H9 (cell line): Measurements from ENCODE around the gene ZNF526. TPM values are rescaled to one million over a fixed set of nuclear protein-coding genes. Genes with fewer than 3 reads are reported as not detected.

Experiments used
- DNase-seq: peaks from one replicate; pipeline ENCODE4 v3.0.0-alpha.2; 2017
- H2AFZ ChIP-seq: one replicate; pipeline ENCODE4 v1.6.1; 2013; ENCODE audit warnings: mild to moderate bottlenecking, low read length, control low read depth, moderate library complexity
- H2AK5ac ChIP-seq: 2 replicates; pipeline ENCODE4 v1.6.1; 2013; ENCODE audit warnings: low read length, control low read depth, mixed read lengths; ENCODE audit not compliant: insufficient read length
- H2BK120ac ChIP-seq: one replicate; pipeline ENCODE4 v1.6.1; 2013; ENCODE audit warnings: low read depth, mild to moderate bottlenecking, low read length, control low read depth, inconsistent platforms; ENCODE audit not compliant: poor library complexity, severe bottlenecking
- H2BK12ac ChIP-seq: 2 replicates; pipeline ENCODE4 v1.6.1; 2013; ENCODE audit warnings: low read length, control low read depth, mixed read lengths, low read depth; ENCODE audit not compliant: insufficient read length
- H2BK15ac ChIP-seq: 2 replicates; pipeline ENCODE4 v1.6.1; 2013; ENCODE audit warnings: low read depth, low read length, control low read depth
- H2BK20ac ChIP-seq: one replicate; pipeline ENCODE4 v1.6.1; 2013; ENCODE audit warnings: low read depth, mild to moderate bottlenecking, low read length, control low read depth, inconsistent platforms; ENCODE audit not compliant: poor library complexity, severe bottlenecking
- H2BK5ac ChIP-seq: 2 replicates; pipeline ENCODE4 v1.6.1; 2013; ENCODE audit warnings: low read length, control low read depth, mixed read lengths; ENCODE audit not compliant: insufficient read length
- H3K14ac ChIP-seq: 2 replicates; pipeline ENCODE4 v1.6.1; 2013; ENCODE audit warnings: low read length, control low read depth; ENCODE audit not compliant: insufficient read depth
- H3K18ac ChIP-seq: 2 replicates; pipeline ENCODE4 v1.6.1; 2013; ENCODE audit warnings: low read depth, mild to moderate bottlenecking, mixed read lengths, low read length, control low read depth; ENCODE audit not compliant: insufficient read length
- H3K23ac ChIP-seq: 2 replicates; pipeline ENCODE4 v1.6.1; 2013; ENCODE audit warnings: low read length, control low read depth, mixed read lengths, low read depth; ENCODE audit not compliant: insufficient read length
- H3K23me2 ChIP-seq: 2 replicates; pipeline ENCODE4 v1.6.1; 2013; ENCODE audit warnings: low read depth, mild to moderate bottlenecking, mixed read lengths, low read length, control low read depth; ENCODE audit not compliant: insufficient read length, poor library complexity, severe bottlenecking
- H3K27ac ChIP-seq: 2 replicates; pipeline ENCODE4 v1.5.1; 2013; ENCODE audit warnings: low read length, control low read depth, mixed read lengths, low read depth; ENCODE audit not compliant: insufficient read length
- H3K27me3 ChIP-seq: 2 replicates; pipeline ENCODE4 v1.6.1; 2013; ENCODE audit warnings: low read length, control low read depth, inconsistent platforms; ENCODE audit not compliant: insufficient read depth
- H3K4ac ChIP-seq: 2 replicates; pipeline ENCODE4 v1.6.1; 2013; ENCODE audit warnings: low read depth, mild to moderate bottlenecking, control low read depth, inconsistent platforms, low read length, moderate library complexity
- H3K4me1 ChIP-seq: 2 replicates; pipeline ENCODE4 v1.6.1; 2013; ENCODE audit warnings: low read length, control low read depth, inconsistent platforms; ENCODE audit not compliant: insufficient read depth
- H3K4me2 ChIP-seq: 2 replicates; pipeline ENCODE4 v1.6.1; 2013; ENCODE audit warnings: low read length, control low read depth, mixed read lengths; ENCODE audit not compliant: insufficient read length, insufficient read depth
- H3K56ac ChIP-seq: 2 replicates; pipeline ENCODE4 v1.6.1; 2013; ENCODE audit warnings: low read depth, mild to moderate bottlenecking, mixed read lengths, low read length, control low read depth; ENCODE audit not compliant: insufficient read length
- H3K79me1 ChIP-seq: 2 replicates; pipeline ENCODE4 v1.6.1; 2013; ENCODE audit warnings: low read depth, mild to moderate bottlenecking, moderate library complexity, low read length, control low read depth, inconsistent platforms; ENCODE audit not compliant: insufficient read depth, poor library complexity, severe bottlenecking
- H3K79me2 ChIP-seq: 2 replicates; pipeline ENCODE4 v1.6.1; 2013; ENCODE audit warnings: low read length, control low read depth, inconsistent platforms; ENCODE audit not compliant: insufficient read depth
- H3K9ac ChIP-seq: 2 replicates; pipeline ENCODE4 v1.6.1; 2013; ENCODE audit warnings: low read length, control low read depth, mixed read lengths; ENCODE audit not compliant: insufficient read length; ENCODE audit errors: extremely low read depth
- H3K9me3 ChIP-seq: one replicate; pipeline ENCODE4 v1.6.1; 2013; ENCODE audit warnings: low read depth, low read length, inconsistent platforms; ENCODE audit not compliant: control insufficient read depth
- H3T11ph ChIP-seq: one replicate; pipeline ENCODE4 v1.6.1; 2013; ENCODE audit warnings: mild to moderate bottlenecking, low read length, control low read depth, inconsistent platforms
- H4K20me1 ChIP-seq: one replicate; pipeline ENCODE4 v1.6.1; 2013; ENCODE audit not compliant: control insufficient read depth, insufficient read length, insufficient read depth
- H4K5ac ChIP-seq: 2 replicates; pipeline ENCODE4 v1.6.1; 2013; ENCODE audit warnings: low read depth, mild to moderate bottlenecking, mixed read lengths, low read length, control low read depth; ENCODE audit not compliant: insufficient read length
- H4K8ac ChIP-seq: replicated peaks from 2 replicates; pipeline ENCODE4 v1.6.1; 2013; ENCODE audit warnings: low read length, control low read depth, mixed read lengths, low read depth; ENCODE audit not compliant: insufficient read length
- H4K91ac ChIP-seq: 2 replicates; pipeline ENCODE4 v1.6.1; 2013; ENCODE audit warnings: low read depth, mild to moderate bottlenecking, moderate library complexity, mixed read lengths, low read length, control low read depth; ENCODE audit not compliant: insufficient read length
- H3K27ac Mint-ChIP-seq, 3 experiments: 2 replicates in 2 of 3; 3 replicates in 1 of 3; pipeline ENCODE4 v1.8.0; 2020 to 2021; ENCODE audit warnings: mixed read lengths in 3 of 3, mild to moderate bottlenecking in 1 of 3, moderate library complexity in 1 of 3
- H3K27me3 Mint-ChIP-seq: 2 replicates; pipeline ENCODE4 v1.8.0; 2021; ENCODE audit warnings: low read depth, mild to moderate bottlenecking, moderate library complexity, mixed read lengths
- H3K36me3 Mint-ChIP-seq, 3 experiments: 2 replicates in 2 of 3; 3 replicates in 1 of 3; pipeline ENCODE4 v1.8.0; 2020 to 2021; ENCODE audit warnings: low read depth in 3 of 3, mixed read lengths in 3 of 3; ENCODE audit not compliant: insufficient read depth in 1 of 3
- H3K4me1 Mint-ChIP-seq, 2 experiments: 2 replicates each; pipeline ENCODE4 v1.8.0; 2020; ENCODE audit warnings: mixed read lengths in 2 of 2
- H3K4me3 Mint-ChIP-seq, 2 experiments: 2 replicates in 1 of 2; 3 replicates in 1 of 2; pipeline ENCODE4 v1.8.0; 2020 to 2021; ENCODE audit warnings: mild to moderate bottlenecking in 2 of 2, mixed read lengths in 2 of 2, moderate library complexity in 1 of 2
- H3K9me3 Mint-ChIP-seq, 2 experiments: 2 replicates in 1 of 2; 3 replicates in 1 of 2; pipeline ENCODE4 v1.8.0; 2020; ENCODE audit warnings: mild to moderate bottlenecking in 2 of 2, mixed read lengths in 2 of 2, moderate library complexity in 1 of 2
- CTCF ChIP-seq: fragments of 200-600 bp; sonication (generic); conservative IDR thresholded peaks from 3 replicates; pipeline ENCODE4 v1.8.0; 2021; ENCODE audit warnings: antibody characterized with exemption, mild to moderate bottlenecking
- WGBS: extraction: QIAGEN DNeasy Blood & Tissue Kit; methylation state at CpG from one replicate; pipeline ENCODE4 v1.1.7; 2013; ENCODE audit warnings: missing lambda C conversion rate, low lambda C conversion rate, mixed read lengths; ENCODE audit not compliant: insufficient read length; ENCODE audit errors: extremely low coverage; 5-methylcytosine and 5-hydroxymethylcytosine counted together
- total RNA-seq: library from RNA; stranded (reverse); gene quantifications from 2 replicates; pipeline ENCODE4 v1.2.1, GENCODE V29; 2021

The ZNF526 gene
- total RNA-seq, 1 experiment from 2014 or later = 20.5 TPM

- H3K9me3 ChIP-seq = no peaks in the 10 kb centered on the region
- no peak for TF ChIP-seq CTCF
- no peak overlapping the region; a peak in 4 of 7 replicates for H3K27ac Mint-ChIP-seq
Observed at GRCh38 chr19:42267644-42268141, 47.6 kb downstream of the ZNF526 start.

More at GRCh38 chr19:42267644-42268141, 47.6 kb downstream of the ZNF526 start:
- Histone ChIP-seq H3K56ac (no peak overlapping the region), H4K20me1 (no peaks in the 10 kb centered on the region), H3K23ac (no peak overlapping the region), H2BK12ac (no peak overlapping the region), H3K4me2 (peak overlapping the region; percentile 94), H4K91ac (no peak overlapping the region), H4K8ac (no peak overlapping the region), H3K27ac (no peak overlapping the region), H2AK5ac (no peak overlapping the region), H2BK20ac (no peak overlapping the region), H3K4me1 (no peaks in the 10 kb centered on the region; the same call in 1 of the 2 replicates), H3K27me3 (no peaks in the 10 kb centered on the region), H3K18ac (peak overlapping the region; percentile 52), H3T11ph (no peak overlapping the region), H3K23me2 (peaks cover 9% of the 10 kb centered on the region), H3K14ac (peak overlapping the region; percentile 64; the same call in 1 of the 2 replicates), H2AFZ (no peak overlapping the region), H4K5ac (no peak overlapping the region), H2BK5ac (no peak overlapping the region), H2BK15ac (no peak overlapping the region), H3K9ac (peak overlapping the region; percentile 74), H3K79me2 (no peaks in the 10 kb centered on the region), H3K4ac (no peak overlapping the region), H3K79me1 (no peaks in the 10 kb centered on the region), H2BK120ac (no peak overlapping the region)
- H3K36me3 Mint-ChIP-seq = no peaks in the 10 kb centered on the region; a peak in 2 of 7 replicates
- WGBS = no CpG with 5 or more reads among the region's 13 CpGs
- H3K9me3 Mint-ChIP-seq = no peaks in the 10 kb centered on the region; a peak in 1 of 5 replicates
- H3K27me3 Mint-ChIP-seq = peaks cover 8% of the 10 kb centered on the region
- DNase-seq = no peak
- no peak overlapping the region for H3K4me3 Mint-ChIP-seq
- H3K4me1 Mint-ChIP-seq = peaks cover 20 to 25% of the 10 kb centered on the region in 2 experiments
